GM21515 (cell line): Measurements from ENCODE around the gene ANKZF1.

Experiments
- ATAC-seq: cut with Tn5 transposase; IDR thresholded peaks from one replicate; pipeline ENCODE4 v1.9.1; 2021; ENCODE audit not compliant: unreplicated experiment

The ANKZF1 gene

DNA sequence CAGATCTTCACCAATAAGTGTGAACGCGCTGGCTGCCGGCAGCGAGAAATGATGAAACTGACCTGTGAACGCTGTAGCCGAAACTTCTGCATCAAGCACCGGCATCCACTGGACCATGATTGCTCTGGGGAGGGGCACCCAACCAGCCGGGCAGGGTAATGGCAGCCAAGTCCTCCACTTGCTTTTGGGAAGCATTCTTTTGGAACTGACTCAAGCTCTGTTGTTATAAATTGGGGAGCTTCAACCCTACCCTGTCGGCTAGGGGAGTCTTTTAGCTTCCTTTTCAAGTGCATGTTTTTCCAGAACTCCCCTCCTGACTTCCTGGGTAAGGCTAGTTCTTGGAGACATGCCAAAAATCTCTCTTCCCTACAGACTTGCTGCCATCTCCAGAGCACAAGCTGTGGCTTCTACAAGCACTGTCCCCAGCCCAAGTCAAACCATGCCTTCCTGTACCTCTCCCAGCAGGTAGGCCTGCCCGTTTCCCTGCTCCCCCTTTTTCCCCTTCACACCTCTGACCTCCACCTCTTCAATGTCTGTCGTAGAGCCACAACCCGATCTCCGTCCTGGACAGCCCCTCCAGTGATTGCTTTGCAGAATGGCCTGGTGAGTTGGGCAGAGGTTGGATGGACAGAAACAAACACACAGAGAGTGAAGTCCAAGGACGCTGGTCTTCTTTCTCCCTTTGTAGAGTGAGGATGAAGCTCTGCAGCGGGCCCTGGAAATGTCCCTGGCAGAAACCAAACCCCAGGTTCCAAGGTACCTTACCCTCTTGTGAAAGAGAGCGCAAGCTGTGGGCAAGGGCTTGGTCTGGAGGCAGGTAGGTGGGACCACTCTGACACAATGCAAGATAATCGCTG, 21.5 kb upstream of the ANKZF1 start:
- ATAC-seq = no peak

DNA sequence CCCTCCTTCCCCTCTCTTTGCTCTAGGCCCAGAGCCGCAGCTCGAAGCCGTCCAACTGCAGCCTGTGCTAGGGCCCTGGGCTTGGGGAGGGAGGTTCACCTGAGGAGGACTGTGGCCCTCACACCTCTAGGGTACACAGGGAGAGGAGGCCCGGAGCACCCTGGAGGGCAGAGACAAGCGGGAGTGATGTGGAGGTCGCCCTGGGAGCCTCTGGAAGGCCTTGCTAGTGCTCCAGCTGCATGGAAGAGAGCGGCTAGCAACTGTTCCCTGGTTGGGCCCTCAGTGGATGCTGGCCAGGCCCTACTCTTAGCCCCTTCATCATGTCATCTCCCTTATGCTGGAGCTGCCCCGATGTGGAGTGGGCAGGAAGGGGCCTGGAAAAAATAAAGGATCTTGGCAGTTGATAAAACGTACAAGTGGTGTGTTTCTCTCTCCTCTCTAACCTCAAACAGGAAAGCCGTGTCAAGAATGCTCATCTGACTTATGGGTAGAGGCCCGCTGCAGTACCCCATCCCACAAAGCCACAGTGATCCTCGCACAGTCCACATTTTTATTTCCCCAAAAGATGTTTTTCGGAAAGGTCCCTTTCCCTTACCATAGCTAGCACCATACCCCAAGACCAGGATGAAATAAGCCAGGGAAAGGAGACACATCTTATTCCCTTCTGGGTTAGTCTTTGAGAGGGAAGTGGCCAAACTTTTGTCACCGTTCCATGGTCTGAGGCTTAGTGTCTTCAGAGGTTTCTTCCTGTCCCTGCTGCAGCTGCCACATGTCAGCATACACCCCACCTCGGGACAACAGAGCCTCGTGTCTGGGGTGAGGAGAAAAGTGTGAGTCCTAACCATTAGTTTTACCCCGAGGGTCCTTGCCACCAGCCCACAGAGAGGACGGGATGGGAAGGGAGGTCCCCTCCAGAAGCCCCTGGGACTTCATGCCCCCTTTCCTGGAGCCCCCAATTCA, 20.1 kb upstream of the ANKZF1 start:
- no peak for ATAC-seq

DNA sequence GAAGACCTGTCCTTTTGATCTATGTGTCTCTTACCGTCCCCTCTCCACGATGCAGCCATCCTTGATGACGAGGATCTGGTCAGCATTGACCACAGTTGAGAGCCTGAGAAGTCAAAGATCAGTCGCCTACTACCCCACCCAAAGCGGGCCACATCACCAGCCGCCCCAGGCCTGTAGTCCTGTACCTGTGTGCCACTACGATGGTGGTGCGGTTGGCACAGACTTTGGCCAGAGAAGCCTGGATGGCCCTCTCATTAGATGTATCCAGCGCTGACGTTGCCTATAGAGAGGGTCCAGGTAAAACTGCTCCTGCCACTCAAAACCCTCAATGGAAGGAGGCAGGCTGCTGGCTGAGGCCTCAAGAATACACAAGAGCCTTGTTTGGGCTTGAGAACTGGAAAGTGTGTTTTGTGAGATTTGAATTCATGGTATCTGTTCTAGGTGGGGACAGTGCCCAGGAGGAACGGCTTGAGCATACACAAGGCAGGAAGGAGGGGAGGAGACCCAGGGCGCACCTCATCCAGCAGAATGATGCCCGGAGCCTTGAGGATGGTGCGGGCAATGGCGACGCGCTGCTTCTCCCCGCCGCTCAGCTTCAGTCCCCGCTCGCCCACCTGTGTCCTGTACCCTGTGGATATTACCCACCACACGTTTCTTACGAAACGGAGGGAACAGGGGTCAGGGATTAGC, 19.3 kb upstream of the ANKZF1 start:
- ATAC-seq = no peak

DNA sequence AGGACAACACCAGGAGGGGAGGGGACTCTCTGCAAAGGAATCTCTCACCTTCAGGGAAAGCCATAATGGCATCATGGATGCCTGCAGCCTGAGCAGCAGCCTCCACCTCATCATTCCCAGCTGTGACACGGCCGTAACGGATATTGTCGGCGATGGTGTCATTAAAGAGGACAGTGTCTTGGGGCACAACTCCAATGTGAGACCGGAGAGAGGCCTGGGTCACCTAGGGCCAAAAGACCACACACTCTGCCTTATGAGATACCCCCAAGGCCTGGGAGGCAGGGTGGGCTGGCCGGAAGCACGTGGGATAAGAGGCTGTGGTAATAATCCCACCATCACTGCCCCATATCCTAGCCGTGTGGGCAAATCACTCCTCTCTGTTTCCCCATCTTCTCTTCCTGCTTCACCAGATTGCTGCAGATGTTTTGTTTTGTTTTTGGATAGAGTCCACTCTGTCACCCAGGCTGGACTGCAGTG, 18.7 kb upstream of the ANKZF1 start:
- ATAC-seq = no peak

DNA sequence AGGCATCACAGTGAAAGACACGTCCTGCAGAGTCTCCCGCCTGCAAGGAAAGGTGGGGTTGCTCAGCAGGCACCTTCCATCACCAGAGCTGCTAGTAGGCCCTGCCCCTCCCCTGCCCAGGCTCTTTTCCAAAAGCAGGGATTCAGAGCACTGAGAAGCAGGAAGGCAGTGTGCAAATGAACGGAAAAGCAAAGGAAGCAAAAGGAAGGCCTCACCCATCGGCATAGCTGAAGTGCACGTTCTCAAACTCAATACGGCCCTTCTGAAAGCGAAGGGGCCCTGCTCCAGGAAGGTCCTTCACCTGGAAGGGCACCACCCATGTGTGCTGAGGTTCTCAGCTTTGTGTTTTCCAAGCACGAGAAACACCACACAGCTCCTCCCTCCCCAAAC, 16.6 kb upstream of the ANKZF1 start:
- no peak for ATAC-seq

DNA sequence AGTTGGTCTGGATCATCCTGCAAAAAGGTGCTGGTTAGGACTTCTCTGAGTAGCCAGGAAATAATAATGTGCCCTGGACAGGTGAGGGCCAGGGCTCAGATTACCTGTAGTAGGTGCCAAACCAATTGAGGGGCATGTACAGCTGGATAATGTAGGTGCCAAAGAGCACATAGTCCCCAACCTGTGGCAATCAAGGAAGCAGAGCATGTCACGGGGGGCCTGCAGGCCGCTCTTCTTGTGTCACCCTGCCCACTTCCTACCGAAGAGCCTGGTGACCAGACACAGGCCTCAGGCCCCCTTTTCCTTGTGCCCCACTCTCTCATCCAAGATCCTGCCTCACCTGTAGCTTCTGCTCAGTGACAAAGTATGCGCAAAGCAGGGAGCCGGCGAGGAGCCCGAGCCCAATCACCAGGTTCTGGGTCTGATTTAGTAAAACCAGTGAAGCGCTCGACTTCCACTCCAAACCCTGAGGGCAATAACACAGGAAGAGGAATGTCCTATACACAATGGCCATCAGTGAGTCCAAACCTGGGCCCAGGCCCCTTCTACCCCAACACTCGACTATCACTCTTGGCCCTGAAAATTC, 16.0 kb upstream of the ANKZF1 start:
- ATAC-seq = no peak

DNA sequence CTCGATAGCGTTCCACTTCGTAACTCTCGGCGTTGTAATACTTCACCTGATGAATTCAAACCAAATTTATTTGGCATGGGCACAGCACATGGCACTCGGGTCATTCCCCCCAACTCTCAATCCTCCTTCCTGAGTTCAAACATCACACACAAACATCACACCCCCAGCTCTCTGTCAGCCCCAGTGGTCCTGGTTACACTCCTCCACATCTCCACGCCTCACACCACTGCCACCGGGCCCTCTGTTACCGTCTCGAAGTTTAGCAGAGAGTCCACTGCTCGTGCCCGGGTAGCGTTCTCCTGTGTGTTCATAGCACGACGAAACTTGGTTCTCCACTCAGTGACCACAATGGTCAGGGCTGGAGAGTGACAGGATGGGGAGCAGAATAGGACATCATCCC, 15.5 kb upstream of the ANKZF1 start:
- ATAC-seq = no peak

DNA sequence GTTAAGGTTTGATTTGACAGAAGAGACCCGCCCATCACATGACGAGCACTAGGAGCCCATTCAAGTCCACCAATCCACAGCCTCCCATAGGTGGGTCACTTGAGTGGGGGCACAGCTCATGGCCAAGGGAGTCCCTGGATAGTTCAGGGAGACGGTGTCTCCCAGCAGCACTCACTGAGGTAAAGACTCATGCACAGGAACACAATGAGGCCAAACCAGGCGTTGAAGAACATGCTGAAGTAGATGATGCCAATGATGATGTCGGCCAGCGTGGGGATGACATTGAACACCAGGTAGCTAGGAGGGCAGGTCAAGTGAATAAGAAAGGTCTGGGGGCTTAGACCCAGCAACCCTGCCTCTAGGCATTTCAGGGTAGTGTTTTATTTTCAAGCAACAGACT, 14.8 kb upstream of the ANKZF1 start:
- ATAC-seq = no peak

DNA sequence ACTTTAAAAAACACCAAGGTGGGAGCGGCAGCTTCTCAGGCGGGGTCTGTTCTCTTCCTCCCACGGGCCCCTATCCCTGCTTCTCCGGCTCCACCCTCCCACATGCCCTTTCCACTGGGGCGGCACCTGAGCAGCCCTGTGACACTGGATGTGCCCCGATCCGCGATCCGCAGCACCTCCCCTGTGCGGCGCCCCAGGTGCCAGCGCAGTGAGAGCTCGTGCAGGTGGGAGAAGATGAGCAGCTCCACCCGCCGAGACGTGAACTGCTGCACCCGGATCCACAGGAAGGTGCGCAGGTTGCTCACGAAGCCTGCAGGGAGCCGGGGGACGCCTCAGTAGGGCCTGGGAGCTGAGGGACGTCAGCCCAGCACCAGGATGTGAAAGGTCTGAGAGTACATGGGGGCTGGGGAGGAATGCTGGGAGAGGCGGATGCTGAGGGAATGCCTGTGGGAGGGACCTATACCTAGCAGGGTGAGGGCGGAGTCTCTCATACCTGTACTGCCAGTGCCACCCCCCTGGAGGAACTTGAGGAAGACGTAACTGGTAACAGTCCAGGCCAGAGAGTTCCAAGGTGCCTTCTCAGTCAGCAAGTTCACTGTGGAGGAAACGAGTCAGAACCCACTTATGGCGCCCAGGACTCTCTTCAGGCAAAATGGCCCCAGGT, 13.6 kb upstream of the ANKZF1 start:
- ATAC-seq = no peak

DNA sequence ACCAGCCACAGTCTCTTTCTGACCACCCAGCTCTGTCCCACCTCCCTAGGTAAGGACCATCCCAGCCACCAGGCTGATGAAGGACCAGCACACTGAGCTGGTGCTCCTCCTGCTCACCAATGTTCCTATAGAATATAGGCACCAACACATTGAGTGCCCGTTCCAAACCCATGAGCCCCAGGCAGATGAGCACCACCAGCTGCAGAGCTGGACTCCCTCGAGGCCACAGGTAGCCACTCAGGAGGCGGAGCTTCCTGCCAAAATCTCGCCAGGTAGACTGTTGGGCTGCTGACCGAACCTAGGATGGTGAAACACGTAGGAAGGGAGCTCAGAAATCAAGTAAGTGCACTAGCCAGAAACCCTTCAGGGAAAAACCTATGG, 13.1 kb upstream of the ANKZF1 start:
- no peak for ATAC-seq

DNA sequence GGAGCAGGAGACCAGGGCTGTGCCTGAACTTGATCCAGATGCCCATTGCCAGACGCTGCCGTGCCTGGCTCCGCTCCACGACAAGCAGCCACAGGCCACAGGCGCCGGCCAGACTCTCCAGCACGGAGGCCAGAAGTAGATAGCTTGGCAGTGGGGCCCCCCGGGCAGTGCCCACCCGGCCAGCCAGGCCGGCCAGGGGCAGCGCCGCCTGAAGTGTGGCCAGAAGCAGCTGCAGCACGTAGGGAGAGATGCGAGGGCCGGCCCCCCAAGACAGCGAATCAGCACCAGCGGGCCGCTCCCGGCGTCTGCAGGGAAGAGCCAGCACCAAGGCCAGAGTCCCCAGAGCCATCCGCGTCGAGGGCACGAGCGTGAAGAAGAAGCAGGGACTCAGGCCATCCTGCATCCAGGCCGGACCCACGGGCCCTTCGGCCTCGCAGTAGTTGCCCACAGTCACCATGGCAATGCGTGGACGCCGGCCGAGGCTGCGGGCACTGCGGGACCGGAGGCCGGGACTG, 11.3 kb upstream of the ANKZF1 start:
- peak; percentile 25 for ATAC-seq

DNA sequence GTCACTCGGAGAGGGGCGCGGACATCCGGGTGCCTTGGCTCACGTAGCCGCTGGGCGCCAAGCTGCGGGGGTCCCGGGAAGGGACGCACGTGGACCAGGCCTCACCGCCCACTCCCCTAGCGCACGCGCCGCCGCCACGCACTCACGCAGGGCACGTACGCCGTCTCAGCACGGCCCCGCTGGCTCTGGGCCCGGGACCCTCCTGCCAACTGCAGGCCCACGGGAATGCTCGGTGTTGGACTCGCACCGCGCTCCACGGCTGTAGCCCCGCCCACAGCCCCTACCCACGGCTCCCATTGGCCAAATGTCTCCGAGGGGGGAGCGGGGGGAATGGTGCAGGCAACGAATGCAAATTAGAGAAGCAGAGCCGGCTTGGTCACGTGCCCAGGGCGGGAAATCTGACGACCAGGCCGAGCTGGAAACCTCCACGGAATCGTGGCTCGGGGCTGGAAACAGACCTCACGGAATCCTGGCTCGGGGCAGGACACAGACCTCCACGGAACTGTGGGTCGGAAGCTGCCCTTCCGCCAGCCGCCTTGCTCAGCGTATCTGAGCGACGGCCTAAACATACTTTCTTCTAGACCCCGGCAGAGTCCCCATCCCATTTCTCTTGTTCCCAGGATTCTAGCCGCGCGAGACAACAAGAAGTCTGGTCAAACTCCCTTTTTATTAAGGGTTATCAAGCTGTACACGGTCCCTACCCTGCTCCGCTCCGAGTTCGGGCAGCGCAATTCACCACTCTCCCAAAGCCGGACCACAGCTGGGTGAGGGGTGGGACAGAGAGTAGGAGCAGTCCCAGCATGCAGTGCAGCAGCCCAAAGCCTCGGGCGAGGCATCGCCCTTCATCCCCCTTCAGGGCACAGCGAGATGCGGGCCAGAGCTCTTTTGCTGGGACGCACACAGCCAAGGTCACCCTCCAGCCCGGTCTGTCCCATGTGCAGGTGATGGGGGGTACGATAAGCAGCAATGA, 10.6 kb upstream of the ANKZF1 start, which contains the start of gene ABCB6:
ABCB6 (minus strand) TSS at position 227 of the 970 bp plus-strand sequence. CDS start 285 bp downstream, outside the sequence.
- peak; percentile 72 for ATAC-seq

DNA sequence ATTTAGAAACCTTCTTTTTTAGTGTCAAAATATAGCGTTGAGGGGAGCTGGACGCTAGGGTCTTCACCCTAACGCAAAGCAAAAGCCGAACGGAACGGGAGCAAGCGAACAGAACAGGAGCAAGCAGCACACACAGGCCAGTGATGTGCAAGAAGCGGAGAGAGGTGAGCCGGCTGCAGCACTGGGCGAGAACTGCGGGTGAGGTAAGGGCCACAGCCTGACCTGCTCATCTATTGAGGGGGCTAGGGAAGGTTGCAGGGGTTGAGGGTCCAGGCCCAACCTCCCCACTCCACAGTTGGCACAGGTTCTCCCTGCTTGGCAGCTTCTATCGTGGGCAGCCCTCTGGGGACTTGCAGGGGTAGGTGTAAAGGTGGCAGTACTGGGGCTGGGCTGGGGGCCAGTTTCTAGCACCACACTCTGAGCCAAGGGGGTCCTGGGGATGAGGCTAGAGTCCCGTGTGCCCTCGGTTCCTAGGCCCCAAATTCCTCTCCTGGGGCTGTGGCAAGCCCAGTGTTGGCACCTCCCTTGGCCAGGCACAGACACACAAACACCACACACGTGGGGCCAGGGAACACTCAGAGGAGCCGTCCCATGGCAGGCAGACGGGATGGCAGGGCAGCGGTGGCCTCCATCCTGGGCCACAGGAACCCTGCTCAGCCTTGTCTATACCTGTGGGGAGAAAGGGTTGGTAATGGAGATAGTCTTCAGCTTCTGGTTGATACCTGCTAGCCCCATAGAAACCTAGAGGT, 9.6 kb upstream of the ANKZF1 start:
- ATAC-seq = no peak

DNA sequence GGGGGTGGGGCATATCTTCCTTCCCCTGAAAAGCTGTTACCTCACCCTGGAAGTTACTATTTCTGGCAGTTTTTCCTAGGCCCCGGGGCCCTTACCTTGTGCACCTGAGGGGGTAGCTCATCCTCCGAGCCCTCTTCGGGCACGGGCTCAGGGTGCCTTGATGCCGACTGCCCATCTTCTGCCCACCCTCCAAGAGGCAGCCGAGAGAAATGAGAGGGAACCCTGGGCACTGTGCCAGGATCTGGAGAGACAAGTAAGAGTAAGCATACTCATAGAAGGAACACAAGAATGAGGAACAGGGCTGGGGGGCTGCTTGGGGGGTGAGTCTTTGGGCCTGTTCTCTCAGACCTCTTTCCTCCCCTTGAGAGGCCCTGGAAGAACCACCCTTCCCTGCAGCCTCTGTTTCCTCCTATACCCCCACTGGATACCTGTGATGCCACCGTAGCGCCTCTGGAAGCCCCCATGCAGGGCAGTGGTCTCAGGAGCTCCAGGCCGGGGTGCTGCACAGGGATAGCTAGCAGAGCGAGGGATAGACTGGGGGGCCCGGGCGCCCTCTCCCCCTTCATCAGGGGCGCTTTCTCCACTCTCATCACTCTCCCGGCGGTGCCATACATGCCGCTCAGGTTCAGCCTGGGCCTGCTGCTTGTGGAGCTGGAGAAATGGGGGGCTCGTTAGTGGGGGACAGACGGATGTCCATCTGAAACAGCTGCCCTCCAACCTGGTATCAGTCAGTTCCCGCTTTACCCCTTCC, 8.8 kb upstream of the ANKZF1 start:
- no peak for ATAC-seq

DNA sequence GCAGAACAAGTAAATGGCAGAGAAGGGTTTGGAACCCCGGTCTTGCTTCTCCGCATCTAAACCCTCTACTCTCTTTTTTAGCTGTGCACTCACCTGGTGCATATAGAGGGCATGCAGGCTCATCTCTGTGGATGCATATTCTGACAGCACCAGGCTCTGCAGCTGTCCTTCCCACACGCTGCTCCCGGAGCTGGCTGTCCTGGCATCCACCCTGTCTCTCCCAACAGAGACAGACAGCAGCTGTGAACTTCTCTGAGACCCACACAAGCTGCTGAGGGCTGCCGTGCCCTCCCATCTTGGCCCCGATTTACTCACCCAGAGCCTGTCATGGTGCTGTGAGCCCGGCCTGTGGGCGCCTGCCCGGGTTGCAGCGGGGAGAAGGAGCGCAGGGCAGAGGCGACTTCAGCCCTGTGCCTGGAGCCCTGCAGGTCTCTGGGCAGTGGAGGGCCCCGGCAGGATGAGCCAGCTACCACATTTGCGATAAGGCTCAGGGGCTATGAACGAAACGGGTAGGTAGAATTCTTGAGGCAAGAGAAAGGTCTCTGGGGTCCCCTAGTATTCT, 7.6 kb upstream of the ANKZF1 start:
- ATAC-seq = no peak

DNA sequence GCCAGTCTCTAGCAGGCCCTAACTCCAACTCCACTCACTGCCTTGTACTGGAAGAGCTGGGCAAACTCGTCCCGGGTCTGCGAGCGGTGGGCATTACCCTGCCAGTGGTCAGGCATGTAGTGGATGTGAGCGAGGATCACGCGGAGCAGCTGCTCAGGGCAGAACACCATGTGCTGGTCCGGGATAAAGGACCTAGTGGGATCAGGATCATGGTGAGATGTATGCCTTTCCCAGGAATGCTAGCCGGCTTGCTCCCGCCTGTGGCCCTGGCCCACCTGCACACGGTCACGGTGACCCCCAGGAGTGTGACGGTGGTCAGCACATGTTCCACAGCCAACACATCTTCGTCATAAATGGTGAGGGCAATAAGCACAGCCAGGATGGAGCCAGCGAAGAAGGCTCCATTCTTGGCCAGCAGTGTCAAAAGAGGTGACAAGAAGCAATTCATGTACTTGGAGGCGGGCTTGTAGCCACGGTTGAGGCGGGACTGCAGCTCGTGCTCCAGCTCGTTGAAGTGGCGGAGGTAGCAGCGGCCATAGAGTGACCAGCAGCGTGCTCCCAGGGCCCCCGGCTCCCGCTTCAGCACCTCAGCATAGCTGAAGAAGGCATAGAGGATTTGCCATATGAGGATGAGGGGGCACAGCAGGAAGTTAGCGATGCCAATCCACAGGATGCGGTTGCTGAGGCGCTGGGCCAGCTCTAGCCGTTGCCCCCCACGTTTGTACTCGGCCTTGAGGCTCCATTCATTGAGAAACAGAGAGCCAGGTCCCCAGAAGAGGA, 5.6 kb upstream of the ANKZF1 start:
- ATAC-seq = no peak
